ENCODE results near the gene DTD1. TPM values are rescaled to one million over a fixed set of nuclear protein-coding genes. Genes with fewer than 3 reads are reported as not detected.
"Not testable (repeated sequence)": the region's sequence is repeated elsewhere in the genome, so short reads cannot be mapped to it uniquely, and the experiment has no call there.

The DTD1 gene
- polyA plus RNA-seq, 4 donors = 25.9 to 32.7 (median 31.9) TPM

GRCh38 chr20:18734525-18735189 lies 146.8 kb downstream of the DTD1 start:
- no peak for DNase-seq (ENCODE audit: low read depth in 4 of 4, low spot score in 3 of 4)

- DNase-seq (ENCODE audit: low read depth in 4 of 4, low spot score in 3 of 4) = no peak
These were observed 149.3 kb downstream of the DTD1 start for GRCh38 chr20:18737140-18737539.

- no peak for DNase-seq (ENCODE audit: low read depth in 4 of 4, low spot score in 3 of 4)
These were observed 150.2 kb downstream of the DTD1 start for GRCh38 chr20:18738055-18738454.

- no peak for DNase-seq (ENCODE audit: low read depth in 4 of 4, low spot score in 3 of 4)
These were observed 151.0 kb downstream of the DTD1 start for GRCh38 chr20:18738888-18739287.

GRCh38 chr20:18739751-18740166 lies 151.9 kb downstream of the DTD1 start:
- DNase-seq (ENCODE audit: low read depth in 4 of 4, low spot score in 3 of 4) = peak; percentile 34 to 66 (median 60)

- no peak for DNase-seq (ENCODE audit: low read depth in 4 of 4, low spot score in 3 of 4)
These were observed 152.9 kb downstream of the DTD1 start for GRCh38 chr20:18740726-18741125.

GRCh38 chr20:18742841-18743240 lies 155.0 kb downstream of the DTD1 start:
- no peak for DNase-seq (ENCODE audit: low read depth in 4 of 4, low spot score in 3 of 4)

- DNase-seq (ENCODE audit: low read depth in 4 of 4, low spot score in 3 of 4) = no peak
These were observed 156.0 kb downstream of the DTD1 start for GRCh38 chr20:18743665-18744440.

GRCh38 chr20:18747090-18747489 lies 159.2 kb downstream of the DTD1 start:
- no peak for DNase-seq (ENCODE audit: low read depth in 4 of 4, low spot score in 3 of 4)

GRCh38 chr20:18748987-18749386 lies 161.1 kb downstream of the DTD1 start:
- DNase-seq (ENCODE audit: low read depth in 4 of 4, low spot score in 3 of 4) = no peak

GRCh38 chr20:18749528-18749927 lies 161.7 kb downstream of the DTD1 start:
- DNase-seq (ENCODE audit: low read depth in 4 of 4, low spot score in 3 of 4) = no peak

- DNase-seq (ENCODE audit: low read depth in 4 of 4, low spot score in 3 of 4) = no peak
These were observed 162.9 kb downstream of the DTD1 start for GRCh38 chr20:18750735-18751134.

GRCh38 chr20:18754030-18754652 lies 166.3 kb downstream of the DTD1 start:
- DNase-seq (ENCODE audit: low read depth in 4 of 4, low spot score in 3 of 4) = no peak

- DNase-seq (ENCODE audit: low read depth in 4 of 4, low spot score in 3 of 4) = no peak
These were observed 166.8 kb downstream of the DTD1 start for GRCh38 chr20:18754653-18755045.

GRCh38 chr20:18760852-18761251 lies 173.0 kb downstream of the DTD1 start:
- DNase-seq (ENCODE audit: low read depth in 4 of 4, low spot score in 3 of 4) = not testable (repeated sequence)

- DNase-seq (ENCODE audit: low read depth in 4 of 4, low spot score in 3 of 4) = no peak
These were observed 179.8 kb downstream of the DTD1 start for GRCh38 chr20:18767676-18768075.

GRCh38 chr20:18773566-18773965 lies 185.7 kb downstream of the DTD1 start:
- DNase-seq (ENCODE audit: low read depth in 4 of 4, low spot score in 3 of 4) = no peak

GRCh38 chr20:18774207-18774606 lies 186.4 kb downstream of the DTD1 start:
- no peak for DNase-seq (ENCODE audit: low read depth in 4 of 4, low spot score in 3 of 4)

- DNase-seq (ENCODE audit: low read depth in 4 of 4, low spot score in 3 of 4) = no peak
These were observed 187.8 kb downstream of the DTD1 start for GRCh38 chr20:18775633-18776032.

- DNase-seq (ENCODE audit: low read depth in 4 of 4, low spot score in 3 of 4) = peak in 2 of 4 donors; percentile 10
These were observed 191.0 kb downstream of the DTD1 start for GRCh38 chr20:18778690-18779392.

Data from right renal pelvis (tissue), 4 donors.